Esophagus muscularis mucosa (tissue), 3 donors: ENCODE results near the gene SHANK3.

Experiments used
- CTCF ChIP-seq, 3 experiments: fragments of 200-600 bp in 2 of 3; fragments of 450-650 bp in 1 of 3; sonication (generic) in 2 of 3; IDR thresholded peaks; one replicate each; pipeline ENCODE4 v1.5.1; 2017 to 2019; ENCODE audit warnings: antibody characterized with exemption in 3 of 3, mild to moderate bottlenecking in 2 of 3, moderate library complexity in 1 of 3
- POLR2AphosphoS5 ChIP-seq, 2 donors: sonication (generic); formaldehyde crosslinking; IDR thresholded peaks; one replicate each; pipeline ENCODE4 v1.6.1; 2017; ENCODE audit warnings: antibody characterized with exemption in 2 of 2

- TF ChIP-seq CTCF (IDR thresholded peaks at IDR 0.05), result no peak
- TF ChIP-seq POLR2AphosphoS5 (IDR thresholded peaks at IDR 0.05), result no peak
Observed at GRCh38 chr22:50688448-50688847, 15.8 kb downstream of the SHANK3 start.
